HEK293 (cell line): ENCODE results near the gene TEPSIN.

ENCODE experiments used
- FEZF1 ChIP-seq: fragments of 450-650 bp; formaldehyde crosslinking; IDR thresholded peaks from 2 replicates; pipeline ENCODE4 v1.5.1; 2016; ENCODE audit warnings: missing biosample characterization, missing genetic modification characterization
- GLIS2 ChIP-seq: fragments of 450-650 bp; formaldehyde crosslinking; IDR thresholded peaks from 2 replicates; pipeline ENCODE4 v1.5.1; 2016; ENCODE audit warnings: missing biosample characterization, missing genetic modification characterization
- OVOL3 ChIP-seq: fragments of 450-650 bp; formaldehyde crosslinking; IDR thresholded peaks from 2 replicates; pipeline ENCODE4 v1.5.1; 2016; ENCODE audit warnings: missing biosample characterization, missing genetic modification characterization
- PRDM1 ChIP-seq: fragments of 450-650 bp; formaldehyde crosslinking; IDR thresholded peaks from 2 replicates; pipeline ENCODE4; 2016; ENCODE audit warnings: missing biosample characterization, missing genetic modification characterization
- PRDM2 ChIP-seq: fragments of 450-650 bp; formaldehyde crosslinking; IDR thresholded peaks from 2 replicates; pipeline ENCODE4 v1.5.1; 2016; ENCODE audit warnings: missing biosample characterization, missing genetic modification characterization, borderline replicate concordance
- TCF7L2 ChIP-seq: IDR thresholded peaks from 2 replicates; pipeline ENCODE4 v1.6.1; 2011; ENCODE audit warnings: low read depth, mild to moderate bottlenecking, inconsistent platforms, low read length, moderate library complexity, borderline replicate concordance
- ZBTB48 ChIP-seq: fragments of 450-650 bp; formaldehyde crosslinking; IDR thresholded peaks from 2 replicates; pipeline ENCODE4 v1.5.1; 2016; ENCODE audit warnings: missing biosample characterization, missing genetic modification characterization
- ZFP41 ChIP-seq: fragments of 450-650 bp; formaldehyde crosslinking; IDR thresholded peaks from 2 replicates; pipeline ENCODE4 v1.5.1; 2016; ENCODE audit warnings: missing biosample characterization, missing genetic modification characterization, borderline replicate concordance
- ZNF10 ChIP-seq: fragments of 450-650 bp; formaldehyde crosslinking; IDR thresholded peaks from 2 replicates; pipeline ENCODE4 v1.5.1; 2017; ENCODE audit warnings: missing biosample characterization, missing genetic modification characterization
- ZNF140 ChIP-seq: fragments of 450-650 bp; formaldehyde crosslinking; IDR thresholded peaks from 2 replicates; pipeline ENCODE4 v1.5.1; 2016; ENCODE audit warnings: missing biosample characterization, missing genetic modification characterization
- ZNF157 ChIP-seq: fragments of 450-650 bp; formaldehyde crosslinking; IDR thresholded peaks from 2 replicates; pipeline ENCODE4 v1.5.1; 2016; ENCODE audit warnings: missing biosample characterization, missing genetic modification characterization
- ZNF175 ChIP-seq: fragments of 450-650 bp; formaldehyde crosslinking; IDR thresholded peaks from 2 replicates; pipeline ENCODE4 v1.5.1; 2016; ENCODE audit warnings: missing biosample characterization, missing genetic modification characterization
- ZNF26 ChIP-seq: fragments of 450-650 bp; formaldehyde crosslinking; IDR thresholded peaks from 2 replicates; pipeline ENCODE4 v1.5.1; 2016; ENCODE audit warnings: missing biosample characterization, missing genetic modification characterization
- ZNF391 ChIP-seq: fragments of 450-650 bp; formaldehyde crosslinking; IDR thresholded peaks from 2 replicates; pipeline ENCODE4 v1.5.1; 2016; ENCODE audit warnings: low read depth, missing biosample characterization, missing genetic modification characterization, borderline replicate concordance
- ZNF398 ChIP-seq: fragments of 450-650 bp; formaldehyde crosslinking; IDR thresholded peaks from 2 replicates; pipeline ENCODE4 v1.5.1; 2017; ENCODE audit warnings: missing biosample characterization, missing genetic modification characterization
- ZNF404 ChIP-seq: fragments of 450-650 bp; formaldehyde crosslinking; IDR thresholded peaks from 2 replicates; pipeline ENCODE4 v1.5.1; 2017; ENCODE audit warnings: missing biosample characterization, missing genetic modification characterization
- ZNF423 ChIP-seq: fragments of 450-650 bp; formaldehyde crosslinking; IDR thresholded peaks from 2 replicates; pipeline ENCODE4 v1.5.1; 2016; ENCODE audit warnings: missing biosample characterization, missing genetic modification characterization
- ZNF510 ChIP-seq: fragments of 450-650 bp; formaldehyde crosslinking; IDR thresholded peaks from 2 replicates; pipeline ENCODE4 v1.5.1; 2018; ENCODE audit warnings: mild to moderate bottlenecking, missing genetic modification characterization, missing biosample characterization; ENCODE audit not compliant: insufficient replicate concordance
- ZNF518A ChIP-seq: fragments of 450-650 bp; formaldehyde crosslinking; conservative IDR thresholded peaks from 2 replicates; pipeline ENCODE4 v1.5.1; 2016; ENCODE audit warnings: low read depth, missing biosample characterization, missing genetic modification characterization
- ZNF529 ChIP-seq: fragments of 450-650 bp; formaldehyde crosslinking; IDR thresholded peaks from 2 replicates; pipeline ENCODE4 v1.5.1; 2017; ENCODE audit warnings: missing genetic modification characterization, missing biosample characterization; ENCODE audit not compliant: insufficient replicate concordance
- ZNF639 ChIP-seq: fragments of 450-650 bp; formaldehyde crosslinking; IDR thresholded peaks from 2 replicates; pipeline ENCODE4 v1.5.1; 2016; ENCODE audit warnings: missing biosample characterization, missing genetic modification characterization
- ZNF701 ChIP-seq: fragments of 450-650 bp; formaldehyde crosslinking; IDR thresholded peaks from 2 replicates; pipeline ENCODE4 v1.5.1; 2016; ENCODE audit warnings: missing biosample characterization, missing genetic modification characterization
- ZNF76 ChIP-seq: fragments of 450-650 bp; formaldehyde crosslinking; IDR thresholded peaks from 2 replicates; pipeline ENCODE4; 2016; ENCODE audit warnings: low read depth, missing biosample characterization, missing genetic modification characterization, borderline replicate concordance

The TEPSIN gene

DNA sequence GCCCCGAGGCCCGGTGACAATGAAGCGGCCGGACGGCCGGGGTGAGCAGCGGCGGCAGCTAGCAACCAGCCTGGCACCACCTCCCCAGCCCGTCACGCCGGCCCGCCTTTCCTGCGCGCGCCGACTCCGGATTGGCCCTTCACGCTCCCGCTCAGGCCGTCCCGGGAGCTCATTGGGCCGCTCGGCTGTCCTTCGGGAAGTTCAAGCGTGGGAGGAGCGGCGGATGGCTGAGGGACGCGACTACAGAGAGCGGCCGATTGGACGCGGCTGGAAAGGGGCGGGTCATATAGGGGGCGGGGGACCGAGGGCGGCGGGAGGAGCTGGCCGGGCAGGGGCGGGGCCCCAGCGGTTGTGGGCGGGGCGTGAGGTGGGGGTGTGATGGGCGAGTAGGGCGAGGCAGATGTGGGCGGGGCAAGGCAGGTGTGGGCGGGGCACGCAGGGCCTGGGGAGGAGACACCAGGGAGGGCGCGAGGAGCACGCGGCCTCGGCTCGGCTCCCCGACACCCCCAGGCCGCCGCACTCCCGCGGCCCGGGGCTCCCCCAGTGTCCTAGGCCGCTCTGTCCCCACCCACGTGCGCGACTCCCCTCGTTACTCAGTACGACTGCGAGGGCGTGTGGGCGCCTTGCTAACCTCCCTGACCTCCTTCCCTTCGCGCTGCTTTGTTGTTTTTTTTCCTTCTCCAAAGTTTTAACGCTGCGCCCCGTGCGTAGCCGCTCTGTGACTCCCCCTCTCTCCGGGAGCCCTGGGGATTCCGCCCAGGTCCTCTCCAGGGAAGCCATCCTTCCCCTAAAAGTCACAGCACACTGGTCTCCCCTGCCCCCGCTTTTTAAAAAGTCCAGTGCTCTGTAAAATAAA lies 15.7 kb downstream of the TEPSIN start, which contains the start of gene CEP131 (continued):
- no peak for TF ChIP-seq OVOL3 (tag by site-specific recombination)
- no peak for TF ChIP-seq ZNF140
- no peak for TF ChIP-seq ZNF510 (tag by site-specific recombination)
- no peak for TF ChIP-seq ZNF701 (tag by site-specific recombination)
- peak; percentile 32; the same call in 1 of the 2 replicates for TF ChIP-seq ZNF76 (tag by site-specific recombination)
- no peak for TF ChIP-seq ZNF518A (tag by site-specific recombination)
- TF ChIP-seq PRDM2 (tag by site-specific recombination), result no peak
- no peak for TF ChIP-seq FEZF1 (tag by site-specific recombination)
- TF ChIP-seq ZNF391 (tag by site-specific recombination), result peak; percentile 43; the same call in 1 of the 2 replicates
- TF ChIP-seq ZBTB48 (tag by site-specific recombination), result peak; percentile 82
- no peak for TF ChIP-seq PRDM1 (tag by site-specific recombination)
- no peak for TF ChIP-seq ZNF398 (tag by site-specific recombination)
- no peak for TF ChIP-seq TCF7L2
- no peak for TF ChIP-seq ZNF404 (tag by site-specific recombination)
- peak; percentile 71; the same call in 1 of the 2 replicates for TF ChIP-seq ZNF423 (tag by site-specific recombination)
- TF ChIP-seq ZNF639, result no peak
- no peak for TF ChIP-seq ZNF529 (tag by site-specific recombination)
- peak; percentile 98 for TF ChIP-seq GLIS2
- no peak for TF ChIP-seq ZNF10 (tag by site-specific recombination)
- TF ChIP-seq ZNF175 (tag by site-specific recombination), result no peak
- no peak for TF ChIP-seq ZNF26 (tag by site-specific recombination)
- TF ChIP-seq ZFP41 (tag by site-specific recombination), result no peak
- TF ChIP-seq ZNF157 (tag by site-specific recombination), result no peak
